ENCODE measurements around the gene TAS2R30.

The TAS2R30 gene

GRCh38 chr12:11154400-11154925 is 20.0 kb upstream of the TAS2R30 start:
- Histone ChIP-seq H3K4me3 (no peak overlapping the region), H3K27ac (no peak overlapping the region)
- TF ChIP-seq, protein P1, sequence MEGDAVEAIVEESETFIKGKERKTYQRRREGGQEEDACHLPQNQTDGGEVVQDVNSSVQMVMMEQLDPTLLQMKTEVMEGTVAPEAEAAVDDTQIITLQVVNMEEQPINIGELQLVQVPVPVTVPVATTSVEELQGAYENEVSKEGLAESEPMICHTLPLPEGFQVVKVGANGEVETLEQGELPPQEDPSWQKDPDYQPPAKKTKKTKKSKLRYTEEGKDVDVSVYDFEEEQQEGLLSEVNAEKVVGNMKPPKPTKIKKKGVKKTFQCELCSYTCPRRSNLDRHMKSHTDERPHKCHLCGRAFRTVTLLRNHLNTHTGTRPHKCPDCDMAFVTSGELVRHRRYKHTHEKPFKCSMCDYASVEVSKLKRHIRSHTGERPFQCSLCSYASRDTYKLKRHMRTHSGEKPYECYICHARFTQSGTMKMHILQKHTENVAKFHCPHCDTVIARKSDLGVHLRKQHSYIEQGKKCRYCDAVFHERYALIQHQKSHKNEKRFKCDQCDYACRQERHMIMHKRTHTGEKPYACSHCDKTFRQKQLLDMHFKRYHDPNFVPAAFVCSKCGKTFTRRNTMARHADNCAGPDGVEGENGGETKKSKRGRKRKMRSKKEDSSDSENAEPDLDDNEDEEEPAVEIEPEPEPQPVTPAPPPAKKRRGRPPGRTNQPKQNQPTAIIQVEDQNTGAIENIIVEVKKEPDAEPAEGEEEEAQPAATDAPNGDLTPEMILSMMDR (IDR thresholded peaks at IDR 0.05) = no peak
- no peak for DNase-seq (ENCODE audit: low spot score)

DNA sequence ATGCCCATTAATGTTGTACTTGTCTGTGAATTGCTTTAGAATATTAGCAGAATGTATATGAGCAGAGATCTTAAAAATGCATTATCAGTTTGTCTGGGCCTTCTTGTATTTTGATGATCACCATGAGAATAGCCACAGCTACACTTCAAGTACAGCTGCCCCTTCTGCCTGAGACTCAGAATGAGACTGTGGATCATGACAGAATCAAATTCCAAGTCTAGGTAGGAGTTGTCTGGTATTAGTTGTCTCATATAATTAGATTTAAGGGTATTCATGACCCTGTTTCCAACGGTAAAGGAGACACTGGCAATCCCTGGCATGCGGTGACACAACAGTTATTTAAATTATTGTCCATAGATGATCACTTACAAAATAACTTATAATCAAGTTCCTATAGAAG is 18.3 kb upstream of the TAS2R30 start:
- no peak overlapping the region for H3K4me3 ChIP-seq
- TF ChIP-seq, protein P1 (IDR thresholded peaks at IDR 0.05) = no peak
- no peak for DNase-seq (ENCODE audit: low spot score)
- no peak overlapping the region for H3K27ac ChIP-seq

DNA sequence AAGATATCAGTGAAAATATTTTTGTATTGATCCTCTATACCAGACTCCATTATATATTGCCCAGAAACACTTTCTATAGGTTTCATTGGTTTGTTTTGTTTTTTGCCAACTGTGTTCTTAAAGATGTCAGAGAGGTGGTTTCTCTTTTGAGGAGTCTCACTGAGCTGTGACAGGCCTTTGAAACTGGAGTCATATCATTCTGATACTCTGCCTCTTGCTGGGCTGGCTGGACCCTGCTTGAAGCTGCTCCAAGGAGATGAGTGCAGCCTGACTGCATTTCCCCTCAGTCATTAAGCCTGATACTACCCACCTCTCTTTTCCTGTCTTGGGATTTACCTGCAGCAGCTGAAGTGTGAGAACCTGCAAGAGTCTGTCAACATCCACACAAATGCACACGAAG is 16.4 kb upstream of the TAS2R30 start:
- H3K4me3 ChIP-seq = no peak overlapping the region
- TF ChIP-seq, protein P1 (IDR thresholded peaks at IDR 0.05) = no peak
- DNase-seq (ENCODE audit: low spot score) = no peak
- H3K27ac ChIP-seq = no peak overlapping the region

GRCh38 chr12:11147420-11147819 is 13.0 kb upstream of the TAS2R30 start:
- DNase-seq (ENCODE audit: low spot score) = no peak
- TF ChIP-seq, protein P1 (IDR thresholded peaks at IDR 0.05) = no peak
- no peak overlapping the region for H3K27ac ChIP-seq
- H3K4me3 ChIP-seq = no peak overlapping the region

GRCh38 chr12:11144297-11144696 is 9.9 kb upstream of the TAS2R30 start:
- no peak for DNase-seq (ENCODE audit: low spot score)
- Histone ChIP-seq H3K27ac (no peak overlapping the region), H3K4me3 (no peak overlapping the region)
- TF ChIP-seq, protein P1 (IDR thresholded peaks at IDR 0.05) = no peak

GRCh38 chr12:11143352-11143751 is 8.9 kb upstream of the TAS2R30 start:
- no peak overlapping the region for H3K4me3 ChIP-seq
- no peak for DNase-seq (ENCODE audit: low spot score)
- TF ChIP-seq, protein P1 (IDR thresholded peaks at IDR 0.05) = no peak
- no peak overlapping the region for H3K27ac ChIP-seq

GRCh38 chr12:11136075-11136474 is 1.6 kb upstream of the TAS2R30 start:
- TF ChIP-seq, protein P1 (IDR thresholded peaks at IDR 0.05) = no peak
- H3K27ac ChIP-seq = no peak overlapping the region

More at GRCh38 chr12:11136075-11136474, 1.6 kb upstream of the TAS2R30 start:
- H3K4me3 ChIP-seq = no peak overlapping the region
- no peak for DNase-seq (ENCODE audit: low spot score)
